Fibroblast of skin of right quadriceps (primary cell): Measurements from ENCODE around the gene RAI2.
"Not testable (repeated sequence)": the region's sequence is repeated elsewhere in the genome, so short reads cannot be mapped to it uniquely, and the experiment has no call there.

Source experiments
- DNase-seq: peaks from one replicate; pipeline ENCODE4 v3.0.0-alpha.2; 2013

The RAI2 gene

GRCh38 chrX:17826609-17827496, 34.2 kb downstream of the RAI2 start:
- peak; percentile 3 for DNase-seq

GRCh38 chrX:17824980-17825379, 36.1 kb downstream of the RAI2 start:
- DNase-seq: peak; percentile 0

GRCh38 chrX:17822351-17822750, 38.7 kb downstream of the RAI2 start:
- DNase-seq: peak; percentile 3

- no peak for DNase-seq
Observed at GRCh38 chrX:17820100-17820499, 41.0 kb downstream of the RAI2 start.

- DNase-seq: no peak
Observed at GRCh38 chrX:17818726-17819125, 42.4 kb downstream of the RAI2 start.

GRCh38 chrX:17817251-17817650, 43.8 kb downstream of the RAI2 start:
- DNase-seq: no peak

GRCh38 chrX:17814557-17814956, 46.5 kb downstream of the RAI2 start:
- peak; percentile 13 for DNase-seq

GRCh38 chrX:17814059-17814458, 47.0 kb downstream of the RAI2 start:
- DNase-seq: no peak

GRCh38 chrX:17813277-17813676, 47.8 kb downstream of the RAI2 start:
- DNase-seq: no peak

- no peak for DNase-seq
Observed at GRCh38 chrX:17812763-17813162, 48.3 kb downstream of the RAI2 start.

- no peak for DNase-seq
Observed at GRCh38 chrX:17809984-17810383, 51.1 kb downstream of the RAI2 start.

GRCh38 chrX:17809273-17809672, 51.8 kb downstream of the RAI2 start:
- no peak for DNase-seq

- no peak for DNase-seq
Observed at GRCh38 chrX:17805120-17805519, 56.0 kb downstream of the RAI2 start.

GRCh38 chrX:17803449-17803848, 57.6 kb downstream of the RAI2 start:
- DNase-seq: no peak

- DNase-seq: no peak
Observed at GRCh38 chrX:17802756-17803155, 58.3 kb downstream of the RAI2 start.

- no peak for DNase-seq
Observed at GRCh38 chrX:17801431-17801830, 59.7 kb downstream of the RAI2 start.

- no peak for DNase-seq
Observed at GRCh38 chrX:17798921-17799320, 62.2 kb downstream of the RAI2 start.

- DNase-seq: no peak
Observed at GRCh38 chrX:17792826-17793225, 68.3 kb downstream of the RAI2 start.

GRCh38 chrX:17788956-17789562, 72.0 kb downstream of the RAI2 start:
- DNase-seq: no peak

- DNase-seq: peak; percentile 23
Observed at GRCh38 chrX:17788439-17788838, 72.7 kb downstream of the RAI2 start.

GRCh38 chrX:17787557-17787956, 73.5 kb downstream of the RAI2 start:
- DNase-seq: no peak

GRCh38 chrX:17786554-17787347, 74.3 kb downstream of the RAI2 start:
- not testable (repeated sequence) for DNase-seq

GRCh38 chrX:17779434-17779833, 81.7 kb downstream of the RAI2 start:
- no peak for DNase-seq

GRCh38 chrX:17778997-17779396, 82.1 kb downstream of the RAI2 start:
- no peak for DNase-seq
